Stimulated activated CD4-positive, alpha-beta T cell treated with anti-CD3 and anti-CD28 coated beads, Interleukin-4, amount 100 ng/mL, for 4 hours (primary cell): ENCODE data around the gene ZMYND15.

ENCODE experiments used
- DNase-seq, 2 experiments: peaks; one replicate each; pipeline ENCODE4 v3.0.0-alpha.2; 2020

ZMYND15 gene

DNA sequence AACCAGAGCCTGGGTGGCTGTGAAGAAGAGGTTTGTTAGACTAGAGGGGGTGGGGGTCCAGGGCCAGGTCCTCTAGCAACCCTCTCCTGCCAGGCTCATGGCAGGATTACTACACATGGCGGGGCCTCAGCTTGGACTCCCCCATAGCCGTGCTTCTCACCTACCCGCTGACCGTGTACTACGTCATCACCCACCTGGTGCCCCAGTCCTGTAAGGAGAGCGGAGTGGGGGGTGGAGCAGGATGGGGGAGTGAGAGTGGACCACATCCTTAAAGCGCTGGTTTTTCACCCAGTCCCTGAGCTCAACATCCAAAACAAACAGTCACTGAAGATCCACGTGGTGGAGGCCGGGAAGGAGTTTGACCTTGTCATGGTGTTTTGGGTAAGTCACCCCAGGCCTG, 4.3 kb downstream of the ZMYND15 start:
- DNase-seq = no peak

DNA sequence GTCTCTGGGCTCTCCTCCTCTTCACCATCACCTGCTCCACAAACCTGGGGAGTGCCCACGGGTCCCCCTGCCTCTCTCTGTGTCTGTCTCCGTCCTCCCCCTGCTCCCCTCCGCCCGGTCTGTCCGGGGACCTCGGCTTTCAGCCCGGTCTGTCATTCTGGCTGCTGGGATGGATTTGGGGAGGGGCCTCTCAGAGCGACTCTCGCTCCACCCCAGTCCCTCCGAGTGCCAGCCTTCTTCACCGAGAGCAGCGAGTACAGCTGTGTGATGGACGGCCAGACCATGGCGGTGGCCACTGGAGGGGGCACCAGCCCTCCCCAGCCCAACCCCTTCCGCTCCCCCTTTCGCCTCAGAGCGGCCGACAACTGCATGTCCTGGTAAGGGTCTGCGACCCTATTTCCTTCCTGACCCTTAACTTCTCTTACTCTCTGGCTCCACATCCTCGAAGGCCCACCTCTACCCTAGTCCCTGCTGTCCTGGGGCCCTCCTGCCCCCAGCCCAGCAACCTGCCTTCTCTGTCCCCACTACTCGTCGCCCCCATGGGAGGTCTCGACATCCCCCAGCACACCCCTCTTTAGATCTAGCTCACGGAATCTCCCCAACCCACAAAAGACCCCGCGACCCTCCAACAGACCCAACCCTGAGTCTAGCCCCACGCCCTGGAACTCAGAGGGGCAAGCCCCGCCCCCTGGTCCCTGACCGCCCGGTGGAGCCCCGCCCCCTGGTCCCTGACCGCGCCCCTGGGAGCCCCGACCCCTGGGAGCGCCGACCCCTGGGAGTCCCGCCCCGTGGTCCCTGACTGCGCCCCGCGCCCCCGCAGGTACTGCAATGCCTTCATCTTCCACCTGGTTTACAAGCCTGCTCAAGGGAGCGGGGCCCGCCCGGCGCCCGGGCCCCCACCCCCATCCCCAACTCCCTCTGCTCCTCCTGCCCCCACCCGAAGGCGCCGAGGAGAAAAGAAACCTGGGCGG, 5.7 kb downstream of the ZMYND15 start:
- DNase-seq = no peak

DNA sequence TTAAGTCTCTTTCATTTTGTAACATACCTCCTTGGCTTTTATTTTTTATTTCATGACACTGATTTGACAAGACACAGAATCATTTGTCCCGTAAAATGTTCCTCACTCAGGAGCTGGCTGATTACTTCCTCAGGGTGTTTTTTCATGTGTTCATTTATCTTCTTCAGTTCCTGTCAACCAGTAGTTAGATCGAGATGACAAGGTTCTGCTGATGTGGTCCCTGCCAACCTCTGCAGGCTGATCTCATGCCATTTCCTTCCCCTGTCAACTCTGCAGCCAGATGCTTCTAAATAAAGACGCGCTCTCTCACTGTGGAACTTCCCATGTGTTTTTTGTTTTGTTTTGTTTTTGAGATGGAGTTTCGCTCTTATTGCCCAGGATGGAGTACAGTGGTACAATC, 8.2 kb downstream of the ZMYND15 start:
- DNase-seq = no peak

DNA sequence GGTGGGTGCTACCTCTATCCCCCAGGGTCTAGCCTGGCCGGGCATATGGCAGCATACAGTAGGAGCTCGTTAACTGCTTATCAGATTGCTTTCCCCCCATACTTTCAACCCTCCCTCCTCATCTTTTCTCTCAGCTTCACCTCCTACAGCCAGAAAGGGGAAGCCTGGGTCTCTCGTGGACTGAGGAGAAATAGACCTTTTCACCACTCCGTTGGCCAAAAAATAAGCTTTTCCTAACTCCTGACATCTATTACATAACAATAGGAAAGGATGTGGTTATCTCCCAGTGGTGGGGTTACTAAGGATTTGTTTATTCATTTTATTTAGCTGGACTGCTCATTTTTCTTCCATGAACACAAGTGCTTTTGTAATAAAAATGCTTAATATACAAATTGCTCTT, 9.1 kb downstream of the ZMYND15 start:
- DNase-seq = no peak

DNA sequence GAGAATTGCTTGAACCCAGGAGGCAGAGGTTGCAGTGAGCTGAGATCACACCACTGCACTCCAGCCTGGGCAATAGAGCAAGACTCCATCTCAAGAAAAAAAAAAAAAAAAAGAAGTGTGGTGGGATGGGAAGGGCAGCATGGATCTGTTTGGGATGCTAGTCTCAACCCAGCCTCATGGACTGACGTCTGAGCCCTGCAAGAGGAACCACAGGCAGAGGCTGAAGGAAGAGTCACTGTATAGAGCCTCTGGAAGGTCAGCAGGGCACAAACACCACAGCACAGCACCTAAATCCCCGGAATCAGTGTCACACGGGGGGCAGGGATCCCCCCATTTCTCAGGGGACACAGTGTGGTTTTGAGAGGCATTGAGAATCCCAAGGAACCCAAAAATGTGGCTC, 11.0 kb downstream of the ZMYND15 start:
- DNase-seq = no peak

DNA sequence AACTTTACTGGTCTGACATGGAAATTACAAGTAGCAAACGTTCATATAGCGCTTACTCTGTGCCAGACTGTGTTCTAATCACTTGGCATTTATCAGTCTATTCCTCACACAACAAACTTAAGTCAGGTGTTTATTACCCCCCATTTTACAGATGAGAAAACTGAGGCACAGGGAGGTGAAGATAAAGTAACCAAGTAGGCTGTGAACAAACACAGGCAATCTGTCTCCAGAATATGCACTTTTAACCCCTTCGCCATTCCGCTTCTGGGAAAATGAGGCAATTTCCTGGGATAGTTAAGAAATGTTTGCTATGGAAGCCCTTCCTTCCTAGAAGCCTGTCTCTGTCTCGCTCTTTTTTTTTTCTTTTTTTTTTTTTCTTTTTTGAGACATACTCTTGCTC, 12.3 kb downstream of the ZMYND15 start:
- no peak for DNase-seq

DNA sequence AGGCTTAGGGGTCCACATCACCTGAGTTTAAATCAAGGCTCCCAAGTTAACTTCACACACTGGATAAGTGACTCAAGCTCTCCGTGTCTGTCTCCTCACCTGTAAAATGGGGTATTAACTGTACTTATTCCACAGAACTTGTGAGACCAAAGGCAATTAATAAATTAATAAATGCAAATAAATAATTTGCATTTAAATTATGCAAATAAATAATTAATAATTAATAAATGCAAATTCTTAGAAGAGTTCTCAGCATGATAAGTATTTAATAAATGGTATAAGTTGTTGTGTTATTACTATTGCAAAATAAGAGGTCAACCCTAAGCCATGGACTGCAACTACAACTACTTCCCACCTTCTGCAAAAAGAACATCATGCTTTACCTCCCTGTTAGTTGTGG, 13.8 kb downstream of the ZMYND15 start:
- DNase-seq = no peak

DNA sequence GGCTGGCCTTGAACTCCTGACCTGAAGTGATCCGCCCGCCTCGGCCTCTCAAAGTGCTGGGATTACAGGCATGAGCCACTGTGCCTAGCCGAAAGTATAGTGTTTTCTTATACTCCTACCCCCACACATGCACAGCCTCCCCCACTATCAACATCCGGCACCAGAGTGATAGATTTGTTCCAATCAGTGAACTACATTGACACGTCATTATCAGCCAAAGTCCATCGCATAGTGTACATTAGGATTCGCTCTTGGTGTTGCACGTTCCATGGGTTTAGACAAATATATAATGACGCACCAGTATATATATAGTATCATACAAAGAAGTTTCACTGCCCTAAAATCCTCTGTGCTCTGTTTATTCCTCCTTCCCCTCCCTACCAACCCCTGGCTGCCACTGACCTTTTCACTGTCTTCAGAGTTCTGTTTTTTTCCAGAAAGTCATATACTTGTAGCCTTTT, 20.2 kb downstream of the ZMYND15 start:
- DNase-seq = no peak

DNA sequence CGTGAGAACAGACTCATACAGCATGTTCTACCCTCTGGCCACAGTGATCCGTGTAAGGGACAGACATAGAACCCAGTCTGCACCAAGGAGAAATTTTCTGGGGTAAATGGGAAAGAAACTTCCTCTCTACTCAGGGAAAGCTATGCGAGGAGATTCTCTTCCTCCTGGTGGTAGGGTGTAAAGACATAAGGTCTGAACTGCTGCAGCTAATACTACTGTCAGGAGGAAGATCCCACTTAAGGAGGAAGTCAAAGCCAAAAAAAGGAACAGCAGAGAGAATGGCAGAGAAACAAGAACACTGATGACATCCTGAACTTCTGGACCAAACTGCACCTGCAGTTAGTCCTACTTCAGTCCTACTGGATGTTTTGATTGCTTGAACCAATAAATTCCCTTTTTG, 25.0 kb downstream of the ZMYND15 start:
- DNase-seq = no peak

DNA sequence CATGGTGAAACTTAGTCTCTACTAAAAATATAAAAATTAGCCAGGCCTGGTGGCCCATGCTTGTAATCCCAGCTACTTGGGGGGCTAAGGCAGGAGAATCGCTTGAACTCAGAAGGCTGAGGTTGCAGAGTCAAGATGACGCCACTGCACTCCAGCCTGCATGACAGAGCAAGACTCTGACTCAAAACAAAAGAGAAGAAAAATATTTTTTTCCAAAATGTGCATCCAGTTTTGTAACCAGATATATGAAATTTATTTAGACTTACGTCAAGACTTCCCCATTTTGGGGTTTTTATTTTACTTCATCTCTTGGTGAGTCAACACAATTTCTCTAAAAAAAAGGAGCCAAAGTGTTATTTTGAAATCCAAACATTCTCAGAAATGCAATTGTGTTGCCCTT, 26.6 kb downstream of the ZMYND15 start:
- no peak for DNase-seq

DNA sequence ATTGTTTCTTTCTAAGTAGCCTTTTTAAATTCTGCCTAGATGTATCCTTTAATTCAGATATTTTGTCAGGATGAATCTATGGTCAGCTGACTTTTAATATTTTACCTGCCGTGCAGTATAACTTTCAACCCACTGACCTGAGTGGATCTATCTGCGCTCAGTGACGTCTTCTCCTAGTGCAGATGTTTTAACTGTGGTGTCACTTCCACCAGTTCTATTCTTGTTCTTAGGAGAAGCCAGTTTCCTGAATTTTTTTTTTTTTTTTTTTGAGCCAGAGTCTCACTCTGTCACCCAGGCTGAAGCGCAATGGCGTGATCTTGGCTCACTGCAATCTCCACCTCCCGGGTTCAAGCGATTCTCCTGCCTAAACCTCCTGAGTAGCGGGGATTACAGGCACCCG, 27.1 kb downstream of the ZMYND15 start:
- no peak for DNase-seq

DNA sequence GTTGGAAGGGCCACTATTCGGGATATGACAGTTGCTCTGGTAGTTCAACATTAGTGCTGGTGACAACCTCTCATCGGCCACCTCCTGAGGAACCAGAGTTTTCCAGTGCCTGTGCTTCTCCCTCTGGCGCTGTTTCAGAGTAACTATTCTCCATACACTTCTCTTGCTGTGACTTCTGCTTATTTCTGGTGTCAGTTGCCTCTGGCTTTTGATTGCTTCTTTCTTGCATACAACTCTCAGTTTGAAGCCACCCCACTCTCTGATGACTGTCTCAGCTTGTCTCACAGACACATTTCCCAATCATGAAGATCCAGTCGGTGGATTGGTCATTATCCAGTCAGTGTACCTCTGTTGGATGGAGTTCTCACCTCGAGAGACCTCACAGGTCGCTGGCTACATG, 28.7 kb downstream of the ZMYND15 start:
- DNase-seq = no peak

DNA sequence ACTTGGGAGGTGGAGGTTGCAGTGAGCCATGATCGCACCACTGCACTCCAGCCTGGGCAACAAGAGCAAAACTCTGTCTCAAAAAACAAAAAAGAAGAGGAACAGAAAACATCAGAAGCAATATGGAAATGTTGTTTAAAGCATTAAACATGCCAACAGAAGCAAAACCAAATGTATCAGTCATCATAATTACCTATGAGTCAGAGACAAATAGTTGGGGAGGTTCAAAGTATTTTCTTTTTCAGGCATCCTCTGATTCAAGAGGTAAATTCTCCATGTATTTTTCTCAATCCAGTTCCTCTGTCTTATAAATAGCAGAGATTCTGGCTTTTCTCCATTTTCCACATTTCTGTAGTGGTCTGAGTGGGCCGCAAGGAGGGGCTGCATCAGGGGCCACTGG, 30.0 kb downstream of the ZMYND15 start:
- no peak for DNase-seq

DNA sequence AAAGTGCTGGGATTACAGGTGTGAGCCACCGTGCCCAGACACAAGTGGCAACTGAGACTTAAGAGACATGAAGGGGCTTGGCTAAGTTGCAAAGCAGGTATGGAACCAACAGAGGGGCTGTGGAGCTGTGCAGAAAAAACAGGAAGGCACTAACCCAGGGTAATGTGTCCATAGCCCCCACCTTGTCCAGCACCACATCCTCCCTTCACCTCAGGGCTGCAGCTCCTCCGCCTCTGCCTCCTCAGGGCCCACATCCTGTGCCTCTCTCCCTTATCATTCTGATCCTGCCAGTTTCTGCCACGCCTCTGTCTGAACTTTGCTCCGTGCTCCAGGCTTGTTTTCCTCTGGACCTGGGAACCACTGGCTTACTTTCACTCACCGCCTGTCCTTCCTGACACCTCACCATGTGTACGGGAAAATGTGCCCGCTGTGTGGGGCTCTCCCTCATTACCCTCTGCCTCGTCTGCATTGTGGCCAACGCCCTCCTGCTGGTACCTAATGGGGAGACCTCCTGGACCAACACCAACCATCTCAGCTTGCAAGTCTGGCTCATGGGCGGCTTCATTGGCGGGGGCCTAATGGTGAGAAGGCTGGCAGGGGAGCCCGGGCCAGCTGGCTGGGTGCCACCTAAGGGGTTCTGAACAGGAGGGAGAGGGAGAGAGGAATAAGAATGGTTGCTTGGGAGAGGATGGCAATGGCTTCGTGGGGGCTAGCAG, 32.0 kb downstream of the ZMYND15 start, which contains the start of gene TM4SF5:
Gene TM4SF5, plus strand, starts transcription at position 368 of the 716 bp plus-strand sequence. Its CDS starts 37 bp downstream, at position 405.
- no peak for DNase-seq

DNA sequence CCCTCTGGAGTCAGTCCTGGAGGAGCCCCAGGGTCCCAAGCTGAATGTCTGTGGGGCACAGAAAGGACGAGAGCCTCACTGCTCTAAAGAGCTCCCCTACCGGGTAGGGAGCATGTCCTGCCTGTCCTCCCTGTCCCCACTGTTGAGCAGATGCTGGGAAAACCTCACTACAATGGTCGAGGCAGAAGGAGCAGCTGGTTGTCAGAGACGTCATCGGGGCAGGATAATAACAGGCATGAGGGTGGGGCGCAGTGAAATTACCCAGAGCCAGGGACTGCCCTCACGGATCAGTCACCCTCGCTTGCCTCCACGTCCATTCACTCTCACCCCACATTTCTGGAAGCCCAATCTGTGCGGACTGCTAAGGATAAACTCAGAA, 32.6 kb downstream of the ZMYND15 start:
- no peak for DNase-seq

DNA sequence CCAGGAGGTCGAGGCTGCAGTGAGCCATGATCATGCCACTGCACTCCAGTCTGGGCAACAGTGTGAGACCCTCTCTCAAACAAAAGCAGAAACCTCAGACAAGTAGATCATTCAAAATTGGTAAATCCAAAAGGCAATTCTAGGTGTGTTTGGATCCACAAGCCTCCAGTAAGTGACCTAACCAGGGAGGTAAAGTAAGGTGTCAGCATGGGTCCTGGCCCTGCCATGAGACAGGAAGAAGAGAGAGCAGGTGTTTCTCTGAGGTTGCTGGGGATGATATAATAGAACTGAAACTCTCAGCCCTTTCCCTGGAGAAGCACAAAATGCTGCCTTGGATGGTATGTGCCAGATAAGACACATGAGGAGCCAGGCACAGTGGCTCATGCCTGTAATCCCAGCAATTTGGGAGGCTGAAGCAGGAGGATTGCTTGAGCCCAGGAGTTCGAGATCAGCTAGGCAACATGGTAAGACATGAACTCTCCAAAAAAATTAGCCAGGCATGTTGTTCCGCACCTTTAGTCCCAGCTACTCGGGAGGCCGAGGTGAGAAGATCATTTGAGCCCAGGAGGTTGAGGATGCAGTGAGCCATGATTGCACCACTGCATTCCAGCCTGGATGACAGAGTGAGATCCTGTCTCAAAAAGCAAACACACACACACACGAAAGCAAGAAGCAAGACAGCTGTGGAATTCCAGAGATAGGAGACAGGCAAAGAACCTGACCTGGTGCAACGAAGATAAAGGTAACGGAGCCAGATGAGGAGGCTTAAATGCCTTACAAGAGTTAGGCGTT, 38.5 kb downstream of the ZMYND15 start:
- DNase-seq = no peak

DNA sequence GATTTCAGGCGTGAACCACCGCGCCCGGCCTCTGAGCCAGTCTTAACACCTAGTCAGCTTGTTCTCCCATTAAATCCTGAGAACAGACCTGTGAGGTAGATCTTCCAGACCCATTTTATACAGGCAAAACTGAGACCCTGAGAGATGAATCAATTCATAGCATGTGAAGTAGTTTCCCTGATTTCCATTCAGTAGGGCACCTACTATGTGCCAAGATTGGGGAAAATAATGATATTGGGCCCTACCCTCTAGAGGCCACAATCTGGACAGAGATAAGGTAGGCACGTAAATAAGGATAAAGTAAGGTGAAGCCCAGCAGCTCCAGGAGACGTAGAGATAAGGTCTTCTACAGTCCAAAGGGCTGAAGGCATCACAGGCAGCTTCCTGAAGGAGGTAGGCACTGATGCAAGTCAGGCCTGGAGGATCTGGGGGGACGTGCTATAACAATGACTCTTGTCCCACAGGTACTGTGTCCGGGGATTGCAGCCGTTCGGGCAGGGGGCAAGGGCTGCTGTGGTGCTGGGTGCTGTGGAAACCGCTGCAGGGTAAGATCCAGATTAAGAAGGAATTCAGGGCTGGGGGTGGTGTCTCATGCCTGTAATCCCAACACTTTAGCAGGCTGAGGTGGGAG, 40.8 kb downstream of the ZMYND15 start:
- no peak for DNase-seq

DNA sequence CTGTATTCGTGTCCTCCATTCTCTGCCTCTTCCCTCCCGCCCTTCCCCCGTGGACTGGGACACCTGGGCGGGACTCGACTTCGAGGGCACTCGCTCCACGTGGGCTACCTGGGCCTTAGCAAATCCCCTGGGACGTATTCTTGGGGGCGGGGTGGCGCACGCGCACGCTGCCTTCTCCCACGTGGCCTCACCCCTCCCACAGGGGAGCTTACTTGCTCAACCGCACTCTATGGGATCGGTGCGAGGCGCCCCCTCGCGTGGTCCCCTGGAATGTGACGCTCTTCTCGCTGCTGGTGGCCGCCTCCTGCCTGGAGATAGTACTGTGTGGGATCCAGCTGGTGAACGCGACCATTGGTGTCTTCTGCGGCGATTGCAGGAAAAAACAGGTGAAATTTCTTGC, 43.0 kb downstream of the ZMYND15 start:
- no peak for DNase-seq

DNA sequence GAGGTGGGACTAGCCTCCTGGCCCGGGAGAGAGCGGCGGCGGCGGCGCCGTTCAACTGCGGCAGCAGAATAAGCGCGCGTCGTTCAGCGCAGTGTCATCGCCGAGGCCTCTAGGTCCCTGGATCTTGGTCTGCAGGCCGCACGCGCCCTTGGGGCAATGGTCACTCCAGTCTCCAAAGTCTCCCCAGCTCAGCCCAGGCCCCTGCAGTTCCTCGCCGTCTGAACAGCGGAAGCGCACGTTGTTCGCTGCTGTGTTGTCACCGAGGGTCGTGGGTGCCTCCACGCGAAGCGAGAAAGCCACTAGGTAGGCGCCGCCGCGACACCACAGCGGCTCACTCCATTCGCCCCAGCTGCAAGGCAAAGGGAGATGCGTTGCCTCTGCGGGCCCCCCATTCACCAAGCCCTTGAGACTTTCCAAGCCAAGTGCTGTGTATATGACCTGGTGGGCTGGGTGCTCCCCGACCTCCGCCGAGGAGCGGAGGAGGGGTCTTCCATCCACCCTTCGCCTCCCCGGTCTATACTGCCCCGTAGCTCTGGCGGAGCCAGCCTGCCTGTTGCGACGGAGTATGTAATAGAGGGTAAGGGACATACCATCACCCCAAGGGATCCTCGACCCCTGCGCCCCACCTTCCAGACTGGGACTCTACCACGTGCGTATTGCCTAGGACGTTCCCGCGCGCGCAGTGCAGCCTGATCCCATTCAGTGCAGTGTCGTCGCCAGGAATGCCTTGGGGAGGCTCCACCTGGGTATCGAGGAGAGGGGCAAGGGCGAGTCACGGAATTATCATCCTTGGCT, 45.9 kb downstream of the ZMYND15 start:
- no peak for DNase-seq

DNA sequence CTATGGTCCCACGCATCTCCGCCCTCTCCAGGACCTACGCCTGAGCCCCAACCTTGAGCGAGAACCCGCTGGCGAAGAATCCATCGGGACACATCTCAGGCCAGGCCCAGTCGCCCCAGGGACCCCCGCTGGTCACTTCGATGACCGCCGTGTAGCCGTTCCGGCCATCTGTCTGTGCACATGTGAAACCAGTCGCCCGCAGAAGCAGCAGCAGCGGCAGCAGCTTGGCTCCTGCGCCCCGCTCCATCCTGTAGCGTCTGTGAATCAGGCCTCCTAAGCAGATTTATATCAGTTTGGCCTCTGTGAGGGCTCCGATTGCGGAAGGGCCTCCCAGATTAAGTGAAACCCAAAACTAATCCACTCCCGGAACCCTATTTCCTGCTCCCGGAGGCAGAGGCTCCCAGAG, 46.5 kb downstream of the ZMYND15 start, which contains the start of gene VMO1:
Gene VMO1, minus strand, starts transcription at position 259 of the 406 bp plus-strand sequence. Its CDS starts 12 bp downstream, at position 247.
- DNase-seq = no peak

DNA sequence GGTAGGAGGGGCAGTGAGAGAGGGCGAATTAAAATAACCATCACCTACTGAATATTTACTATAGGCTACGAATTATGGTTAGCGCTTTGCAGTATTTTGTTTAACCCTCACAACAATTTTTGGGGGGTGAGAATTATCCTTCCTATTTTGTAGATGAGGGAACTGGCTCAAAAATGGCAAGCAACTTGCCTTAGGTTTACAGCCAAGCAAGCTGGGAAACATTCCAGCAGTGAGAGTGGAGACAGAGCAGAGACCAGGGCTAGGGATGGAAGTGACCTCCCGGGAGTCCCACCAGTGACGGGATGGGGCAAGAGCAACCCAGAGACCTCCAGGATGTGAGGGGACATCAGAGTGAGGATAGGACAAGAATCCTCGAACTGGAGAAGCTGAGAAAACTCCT, 46.9 kb downstream of the ZMYND15 start:
- no peak for DNase-seq
